ENCODE data around the gene NPAS3. TPM values are rescaled to one million over a fixed set of nuclear protein-coding genes. Genes with fewer than 3 reads are reported as not detected.
A peak's percentile ranks its signal among the peaks of the same experiment; 100 is the strongest.

NPAS3 gene
- total RNA-seq, 1 donor, result 0.36 TPM

GRCh38 chr14:33631021-33631420 is 692.3 kb downstream of the NPAS3 start:
- H3K4me3 ChIP-seq (ENCODE audit: low read depth, low read length), result no peak overlapping the region
- peak; percentile 17 for DNase-seq (ENCODE audit: low read depth)
- TF ChIP-seq, protein P1, sequence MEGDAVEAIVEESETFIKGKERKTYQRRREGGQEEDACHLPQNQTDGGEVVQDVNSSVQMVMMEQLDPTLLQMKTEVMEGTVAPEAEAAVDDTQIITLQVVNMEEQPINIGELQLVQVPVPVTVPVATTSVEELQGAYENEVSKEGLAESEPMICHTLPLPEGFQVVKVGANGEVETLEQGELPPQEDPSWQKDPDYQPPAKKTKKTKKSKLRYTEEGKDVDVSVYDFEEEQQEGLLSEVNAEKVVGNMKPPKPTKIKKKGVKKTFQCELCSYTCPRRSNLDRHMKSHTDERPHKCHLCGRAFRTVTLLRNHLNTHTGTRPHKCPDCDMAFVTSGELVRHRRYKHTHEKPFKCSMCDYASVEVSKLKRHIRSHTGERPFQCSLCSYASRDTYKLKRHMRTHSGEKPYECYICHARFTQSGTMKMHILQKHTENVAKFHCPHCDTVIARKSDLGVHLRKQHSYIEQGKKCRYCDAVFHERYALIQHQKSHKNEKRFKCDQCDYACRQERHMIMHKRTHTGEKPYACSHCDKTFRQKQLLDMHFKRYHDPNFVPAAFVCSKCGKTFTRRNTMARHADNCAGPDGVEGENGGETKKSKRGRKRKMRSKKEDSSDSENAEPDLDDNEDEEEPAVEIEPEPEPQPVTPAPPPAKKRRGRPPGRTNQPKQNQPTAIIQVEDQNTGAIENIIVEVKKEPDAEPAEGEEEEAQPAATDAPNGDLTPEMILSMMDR (IDR thresholded peaks at IDR 0.05; ENCODE audit: insufficient read depth, low read length), result no peak

DNA sequence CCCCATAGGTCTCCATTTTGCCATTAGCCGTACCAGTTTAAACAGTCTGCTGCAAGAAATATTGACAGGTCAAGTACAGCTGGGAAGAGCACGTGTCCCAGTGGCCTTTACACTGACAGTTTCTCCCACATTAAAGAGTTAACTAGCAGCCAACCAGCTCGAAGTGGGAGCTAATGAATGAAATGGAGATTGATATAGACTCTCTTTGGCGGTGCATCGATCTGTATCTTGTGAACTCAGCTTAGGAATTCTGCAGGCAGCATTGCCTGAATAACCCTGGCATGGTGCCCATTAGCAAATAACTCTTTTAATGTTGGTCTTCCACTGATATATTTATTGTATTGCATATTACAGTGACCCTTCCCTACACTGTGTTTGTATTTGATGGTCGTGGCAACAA is 692.8 kb downstream of the NPAS3 start:
- no peak overlapping the region for H3K4me3 ChIP-seq (ENCODE audit: low read depth, low read length)
- TF ChIP-seq, protein P1 (IDR thresholded peaks at IDR 0.05; ENCODE audit: insufficient read depth, low read length), result no peak
- DNase-seq (ENCODE audit: low read depth), result peak; percentile 16

- H3K4me3 ChIP-seq (ENCODE audit: low read depth, low read length), result no peak overlapping the region
- no peak for DNase-seq (ENCODE audit: low read depth)
- TF ChIP-seq, protein P1 (IDR thresholded peaks at IDR 0.05; ENCODE audit: insufficient read depth, low read length), result no peak
Observed at GRCh38 chr14:33634631-33635030, 696.0 kb downstream of the NPAS3 start.

- TF ChIP-seq, protein P1 (IDR thresholded peaks at IDR 0.05; ENCODE audit: insufficient read depth, low read length), result no peak
- DNase-seq (ENCODE audit: low read depth), result no peak
- no peak overlapping the region for H3K4me3 ChIP-seq (ENCODE audit: low read depth, low read length)
Observed at GRCh38 chr14:33636716-33637115, 698.0 kb downstream of the NPAS3 start.

- H3K4me3 ChIP-seq (ENCODE audit: low read depth, low read length), result no peak overlapping the region
- DNase-seq (ENCODE audit: low read depth), result no peak
- TF ChIP-seq, protein P1 (IDR thresholded peaks at IDR 0.05; ENCODE audit: insufficient read depth, low read length), result no peak
Observed at GRCh38 chr14:33642080-33642479, 703.4 kb downstream of the NPAS3 start.

DNA sequence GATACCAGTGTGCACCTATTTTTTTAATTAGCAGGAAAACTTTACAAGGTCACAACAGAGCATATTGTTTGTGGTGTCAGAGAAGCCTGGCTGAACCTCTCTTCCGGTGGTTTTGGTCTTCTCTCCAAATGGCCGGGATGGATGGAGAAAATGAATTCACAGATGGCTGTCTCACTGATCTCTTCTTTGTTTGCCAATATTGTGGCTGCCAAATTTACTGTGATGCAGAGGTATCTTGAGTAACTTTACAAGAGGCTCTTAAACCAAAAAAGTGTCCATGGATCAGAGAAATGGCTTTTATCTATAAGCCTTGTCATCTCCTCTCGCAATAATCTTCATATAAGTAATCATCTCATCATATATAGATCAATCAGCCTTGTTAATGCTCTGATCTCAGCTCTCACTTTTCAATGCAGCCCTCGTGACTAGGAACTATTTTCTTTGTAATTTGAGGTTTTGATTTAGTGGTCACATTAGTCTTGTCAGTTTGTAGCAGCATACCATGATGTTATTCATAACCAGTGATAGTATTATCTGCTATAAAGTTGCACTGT is 704.1 kb downstream of the NPAS3 start:
- TF ChIP-seq, protein P1 (IDR thresholded peaks at IDR 0.05; ENCODE audit: insufficient read depth, low read length), result no peak
- H3K4me3 ChIP-seq (ENCODE audit: low read depth, low read length), result no peak overlapping the region
- peak; percentile 51 for DNase-seq (ENCODE audit: low read depth)
